GM12878 (cell line): ENCODE data around the gene KRTAP10-2. TPM values are rescaled to one million over a fixed set of nuclear protein-coding genes. Genes with fewer than 3 reads are reported as not detected.

Experiments used
- ATAC-seq: fragments of 200-7000 bp; cut with Tn5 transposase; 3 replicates; pipeline ENCODE4 v1.9.1; 2020; ENCODE audit warnings: mild to moderate bottlenecking, moderate library complexity
- BruUV-seq: library from RNA; stranded (reverse); fragments of 400-500 nt; replicated peaks from 2 replicates; lab custom pipeline; 2021; lab: Mats Ljungman, UMichigan
- CTCF ChIA-PET: fragments of 300-600 bp; sonication (Branson Sonifier 250); formaldehyde crosslinking; extraction: SDS; loops from one replicate; lab custom pipeline; 2021; ENCODE audit warnings: inconsistent platforms; lab: Yijun Ruan, JAX
- POLR2A ChIA-PET: fragments of 350-600 bp; formaldehyde crosslinking; extraction: SDS; loops from one replicate; lab custom pipeline; 2021; ENCODE audit warnings: inconsistent platforms; lab: Charles Lee
- RAD21 ChIA-PET: fragments of 300-600 bp; sonication (Branson Sonifier 250); formaldehyde crosslinking; loops from one replicate; lab custom pipeline; 2023; ENCODE audit warnings: antibody characterized with exemption; ENCODE audit not compliant: unreplicated experiment; lab: Charles Lee
- SMC1A ChIA-PET: fragments of 300-600 bp; sonication (Branson Sonifier 250); formaldehyde crosslinking; loops from one replicate; lab custom pipeline; 2023; ENCODE audit not compliant: unreplicated experiment, uncharacterized antibody; lab: Charles Lee
- DNase-seq: peaks from one replicate; pipeline ENCODE4 v3.0.0-alpha.2; 2011; ENCODE audit warnings: low read depth, low spot score
- FAIRE-seq: peaks from 3 replicates; lab custom pipeline; 2011; peaks lifted over from hg19 to GRCh38; lab: Jason Lieb, UNC
- H2AFZ ChIP-seq: 2 replicates; pipeline ENCODE4 v1.6.0; 2011; ENCODE audit warnings: low read depth, low read length, control low read depth; ENCODE audit not compliant: control insufficient read depth
- H3K27ac ChIP-seq: 2 replicates; pipeline ENCODE4 v1.5.1; 2011; ENCODE audit warnings: control low read depth; ENCODE audit not compliant: control insufficient read depth, insufficient read depth
- H3K27me3 ChIP-seq, 2 experiments: replicated peaks in 1 of 2; 2 replicates each; pipeline versions ENCODE4 v1.6.0 to v1.6.1; 2011; ENCODE audit warnings: low read length in 1 of 2; ENCODE audit not compliant: control insufficient read depth in 2 of 2, insufficient read depth in 2 of 2
- H3K36me3 ChIP-seq, 2 experiments: 2 replicates each; pipeline ENCODE4 v1.5.1; 2011; ENCODE audit warnings: low read length in 1 of 2; ENCODE audit not compliant: control insufficient read depth in 2 of 2, insufficient read depth in 2 of 2
- H3K4me1 ChIP-seq: 2 replicates; pipeline ENCODE4 v1.6.1; 2011; ENCODE audit warnings: mild to moderate bottlenecking, low read length, moderate library complexity, mixed read lengths; ENCODE audit not compliant: control insufficient read depth, insufficient read depth
- H3K4me2 ChIP-seq: 2 replicates; pipeline ENCODE4 v1.6.0; 2011; ENCODE audit warnings: control low read depth; ENCODE audit not compliant: control insufficient read depth, insufficient read depth
- H3K4me3 ChIP-seq: fragments of 200-600 bp; sonication (generic); 2 replicates; pipeline ENCODE4 v1.5.1; 2016
- H3K79me2 ChIP-seq: 2 replicates; pipeline ENCODE4 v1.6.0; 2011; ENCODE audit warnings: low read length; ENCODE audit not compliant: control insufficient read depth, insufficient read depth
- H3K9ac ChIP-seq: 2 replicates; pipeline ENCODE4 v1.8.0; 2011; ENCODE audit warnings: low read length, control low read depth, mixed read lengths; ENCODE audit not compliant: control insufficient read depth, insufficient read depth
- H3K9me3 ChIP-seq: replicated peaks from 3 replicates; pipeline ENCODE4 v1.5.1; 2011; ENCODE audit warnings: mild to moderate bottlenecking, low read length; ENCODE audit not compliant: control insufficient read depth, insufficient read depth
- H4K20me1 ChIP-seq: 2 replicates; pipeline ENCODE4 v1.6.0; 2011; ENCODE audit not compliant: control insufficient read depth, insufficient read depth
- BCL11A ChIP-seq: IDR thresholded peaks from 2 replicates; pipeline ENCODE4 v1.6.1; 2011; ENCODE audit warnings: low read depth, low read length
- EED ChIP-seq: sonication (generic); IDR thresholded peaks from 2 replicates; pipeline ENCODE4 v1.6.1; 2016; ENCODE audit warnings: antibody characterized with exemption, low read depth
- IRF4 ChIP-seq: IDR thresholded peaks from 2 replicates; pipeline ENCODE4 v1.6.1; 2011; ENCODE audit warnings: low read depth, low read length
- MEF2B ChIP-seq: fragments of 450-650 bp; IDR thresholded peaks from 2 replicates; pipeline ENCODE4 v1.6.1; 2018; ENCODE audit warnings: mild to moderate bottlenecking, moderate library complexity; ENCODE audit not compliant: partially characterized antibody, poor library complexity, severe bottlenecking
- MXI1 ChIP-seq: fragments of 150-350 bp; IDR thresholded peaks from 2 replicates; pipeline ENCODE4 v1.6.1; 2011; ENCODE audit warnings: low read depth, mild to moderate bottlenecking, inconsistent platforms, low read length, improper control_type of control experiment
- PAX8 ChIP-seq: fragments of 450-650 bp; IDR thresholded peaks from 2 replicates; pipeline ENCODE4 v1.6.1; 2017; ENCODE audit warnings: mild to moderate bottlenecking, moderate library complexity
- POLR2A ChIP-seq: IDR thresholded peaks from 2 replicates; pipeline ENCODE4 v1.6.1; 2011; ENCODE audit warnings: low read depth, mild to moderate bottlenecking, low read length
- POU2F2 ChIP-seq: IDR thresholded peaks from 3 replicates; pipeline ENCODE4 v1.6.1; 2011; ENCODE audit warnings: low read depth, mild to moderate bottlenecking, low read length, borderline replicate concordance
- RAD51 ChIP-seq: fragments of 450-650 bp; IDR thresholded peaks from 2 replicates; pipeline ENCODE4 v1.6.1; 2016; ENCODE audit warnings: moderate library complexity, mild to moderate bottlenecking, inconsistent platforms
- SMAD5 ChIP-seq: IDR thresholded peaks from 2 replicates; pipeline ENCODE4 v1.6.1; 2016; ENCODE audit warnings: antibody characterized with exemption, low read depth
- TBL1XR1 ChIP-seq: IDR thresholded peaks from 2 replicates; pipeline ENCODE4 v1.6.1; 2012; ENCODE audit warnings: low read depth, low read length, improper control_type of control experiment
- ZNF217 ChIP-seq: fragments of 450-650 bp; IDR thresholded peaks from 2 replicates; pipeline ENCODE4 v1.6.1; 2017; ENCODE audit warnings: antibody characterized with exemption, mild to moderate bottlenecking
- WGBS: methylation state at CpG from one replicate; pipeline ENCODE4 v1.1.6; 2016; ENCODE audit warnings: low lambda C conversion rate; ENCODE audit not compliant: insufficient replicate concordance, insufficient coverage; ENCODE audit errors: missing lambda C conversion rate; 5-methylcytosine and 5-hydroxymethylcytosine counted together
- in situ Hi-C: fragments of 300-500 bp; cut with MboI; formaldehyde crosslinking; loops from 9 replicates; pipeline ENCODE4 v1.14.3; 2018; ENCODE audit warnings: mixed read lengths
- intact Hi-C: fragments of 100-400 bp; cut with micrococcal nuclease; formaldehyde crosslinking; loops from one replicate; pipeline ENCODE4 v1.14.2; 2022; ENCODE audit not compliant: unreplicated experiment
- polyA plus RNA-seq, 11 experiments: library from polyadenylated mRNA; depleted of rRNA in 4 of 11; unstranded in 6 of 11; stranded (reverse) in 5 of 11; fragments of >200 nt; fragmentation: Nextera tagmentation in 4 of 11; fragmentation: Illumina TruSeq in 1 of 11; extraction: Ambion mirVana in 4 of 11; extraction: Trizol in 1 of 11; gene quantifications; 1 replicate in 1 of 11; 2 replicates in 10 of 11; pipeline versions ENCODE4 v1.2.1 to v1.2.3, GENCODE V29; 2011 to 2016; ENCODE audit warnings: inconsistent platforms in 2 of 11, missing spikeins in 2 of 11, low read depth in 1 of 11
- total RNA-seq, 4 experiments: library from RNA; depleted of rRNA in 3 of 4; stranded (reverse); fragments of >200 nt in 3 of 4; fragmentation: Illumina TruSeq in 1 of 4; extraction: Trizol in 1 of 4; gene quantifications; 2 replicates each; pipeline versions ENCODE4 v1.2.1 to v1.2.3, GENCODE V29; 2013 to 2021
- TF ChIP-seq, protein P1 (sequence below): IDR thresholded peaks from 2 replicates; pipeline ENCODE4 v1.6.1; 2012; ENCODE audit warnings: improper control_type of control experiment, low read depth, low read length; ENCODE audit not compliant: insufficient replicate concordance
- TF ChIP-seq, protein P2 (sequence below): fragments of 450-650 bp; IDR thresholded peaks from 2 replicates; pipeline ENCODE4 v1.6.1; 2014; ENCODE audit warnings: mild to moderate bottlenecking

KRTAP10-2 gene
- total and polyA plus RNA-seq, 10 of the 15 experiments (the other 5 are each of a cell fraction or from before 2014, with no cell fraction given), result not detected

DNA sequence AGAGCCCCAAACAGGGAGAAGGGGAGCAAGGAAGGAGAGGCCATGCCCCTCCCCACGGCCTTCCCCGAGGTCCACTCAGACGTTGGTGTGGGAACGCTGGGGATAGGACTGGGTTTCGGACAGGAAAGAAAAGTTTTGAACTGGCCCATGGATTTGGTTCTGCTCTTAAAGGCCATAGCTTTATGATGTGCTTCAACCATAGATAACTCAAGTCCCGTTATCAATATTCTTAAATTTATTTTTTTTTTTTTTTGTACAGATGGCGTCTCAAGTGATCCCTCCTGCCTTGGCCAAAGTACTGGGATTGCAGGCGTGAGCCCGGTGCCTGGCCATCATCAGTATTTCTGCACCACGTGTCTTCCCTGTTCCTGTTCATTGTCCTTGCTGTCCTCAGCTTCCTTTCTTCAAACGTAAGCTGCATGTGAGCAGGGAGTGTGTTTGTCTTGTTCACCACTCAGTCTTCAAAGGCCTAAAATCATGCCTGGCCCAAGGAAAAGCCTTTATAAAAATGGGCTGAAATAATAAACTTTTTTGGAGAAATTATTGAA, 10.5 kb downstream of the KRTAP10-2 start:
- ATAC-seq, result no peak
- Histone ChIP-seq H3K9me3 (no peaks in the 10 kb centered on the region; the same call in 2 of the 3 replicates), H3K4me2 (no peak overlapping the region), H3K9ac (no peak overlapping the region), H2AFZ (no peak overlapping the region), H3K27me3 (no peaks in the 10 kb centered on the region), H3K4me1 (no peaks in the 10 kb centered on the region), H3K27ac (no peak overlapping the region), H3K36me3 (no peaks in the 10 kb centered on the region), H4K20me1 (no peaks in the 10 kb centered on the region), H3K4me3 (no peak overlapping the region), H3K79me2 (no peaks in the 10 kb centered on the region)
- in situ Hi-C loops (no loop called here), intact Hi-C loops (no loop called here)
- FAIRE-seq, result no peak
- TF ChIP-seq, protein P1, sequence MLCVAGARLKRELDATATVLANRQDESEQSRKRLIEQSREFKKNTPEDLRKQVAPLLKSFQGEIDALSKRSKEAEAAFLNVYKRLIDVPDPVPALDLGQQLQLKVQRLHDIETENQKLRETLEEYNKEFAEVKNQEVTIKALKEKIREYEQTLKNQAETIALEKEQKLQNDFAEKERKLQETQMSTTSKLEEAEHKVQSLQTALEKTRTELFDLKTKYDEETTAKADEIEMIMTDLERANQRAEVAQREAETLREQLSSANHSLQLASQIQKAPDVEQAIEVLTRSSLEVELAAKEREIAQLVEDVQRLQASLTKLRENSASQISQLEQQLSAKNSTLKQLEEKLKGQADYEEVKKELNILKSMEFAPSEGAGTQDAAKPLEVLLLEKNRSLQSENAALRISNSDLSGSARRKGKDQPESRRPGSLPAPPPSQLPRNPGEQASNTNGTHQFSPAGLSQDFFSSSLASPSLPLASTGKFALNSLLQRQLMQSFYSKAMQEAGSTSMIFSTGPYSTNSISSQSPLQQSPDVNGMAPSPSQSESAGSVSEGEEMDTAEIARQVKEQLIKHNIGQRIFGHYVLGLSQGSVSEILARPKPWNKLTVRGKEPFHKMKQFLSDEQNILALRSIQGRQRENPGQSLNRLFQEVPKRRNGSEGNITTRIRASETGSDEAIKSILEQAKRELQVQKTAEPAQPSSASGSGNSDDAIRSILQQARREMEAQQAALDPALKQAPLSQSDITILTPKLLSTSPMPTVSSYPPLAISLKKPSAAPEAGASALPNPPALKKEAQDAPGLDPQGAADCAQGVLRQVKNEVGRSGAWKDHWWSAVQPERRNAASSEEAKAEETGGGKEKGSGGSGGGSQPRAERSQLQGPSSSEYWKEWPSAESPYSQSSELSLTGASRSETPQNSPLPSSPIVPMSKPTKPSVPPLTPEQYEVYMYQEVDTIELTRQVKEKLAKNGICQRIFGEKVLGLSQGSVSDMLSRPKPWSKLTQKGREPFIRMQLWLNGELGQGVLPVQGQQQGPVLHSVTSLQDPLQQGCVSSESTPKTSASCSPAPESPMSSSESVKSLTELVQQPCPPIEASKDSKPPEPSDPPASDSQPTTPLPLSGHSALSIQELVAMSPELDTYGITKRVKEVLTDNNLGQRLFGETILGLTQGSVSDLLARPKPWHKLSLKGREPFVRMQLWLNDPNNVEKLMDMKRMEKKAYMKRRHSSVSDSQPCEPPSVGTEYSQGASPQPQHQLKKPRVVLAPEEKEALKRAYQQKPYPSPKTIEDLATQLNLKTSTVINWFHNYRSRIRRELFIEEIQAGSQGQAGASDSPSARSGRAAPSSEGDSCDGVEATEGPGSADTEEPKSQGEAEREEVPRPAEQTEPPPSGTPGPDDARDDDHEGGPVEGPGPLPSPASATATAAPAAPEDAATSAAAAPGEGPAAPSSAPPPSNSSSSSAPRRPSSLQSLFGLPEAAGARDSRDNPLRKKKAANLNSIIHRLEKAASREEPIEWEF, result no peak
- no peak for TF ChIP-seq RAD51
- no peak for TF ChIP-seq BCL11A
- no peak for TF ChIP-seq MEF2B
- TF ChIP-seq POLR2A, result no peak
- no peak for TF ChIP-seq ZNF217
- no peak for TF ChIP-seq MXI1
- TF ChIP-seq, protein P2, sequence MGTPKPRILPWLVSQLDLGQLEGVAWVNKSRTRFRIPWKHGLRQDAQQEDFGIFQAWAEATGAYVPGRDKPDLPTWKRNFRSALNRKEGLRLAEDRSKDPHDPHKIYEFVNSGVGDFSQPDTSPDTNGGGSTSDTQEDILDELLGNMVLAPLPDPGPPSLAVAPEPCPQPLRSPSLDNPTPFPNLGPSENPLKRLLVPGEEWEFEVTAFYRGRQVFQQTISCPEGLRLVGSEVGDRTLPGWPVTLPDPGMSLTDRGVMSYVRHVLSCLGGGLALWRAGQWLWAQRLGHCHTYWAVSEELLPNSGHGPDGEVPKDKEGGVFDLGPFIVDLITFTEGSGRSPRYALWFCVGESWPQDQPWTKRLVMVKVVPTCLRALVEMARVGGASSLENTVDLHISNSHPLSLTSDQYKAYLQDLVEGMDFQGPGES, result no peak
- no peak for TF ChIP-seq TBL1XR1
- no peak for TF ChIP-seq IRF4
- TF ChIP-seq EED, result no peak
- TF ChIP-seq POU2F2, result no peak
- no peak for TF ChIP-seq PAX8
- TF ChIP-seq SMAD5, result no peak
- ChIA-PET RAD21 (no interaction called here), POLR2A (no interaction called here), CTCF (interaction anchor here (0.6 kb wide), 1 partner anchor 28 kb away, joined by 3 read pairs; no protein-coding TSS in a partner anchor), SMC1A (no interaction called here)
- BruUV-seq, result no TSS peak
- 37% methylated on average over 11 of the region's 11 CpGs for WGBS
- DNase-seq, result no peak
